Forelimb muscle (tissue), 1 donor: ENCODE data around the gene SEC24D. TPM values are rescaled to one million over a fixed set of nuclear protein-coding genes. Genes with fewer than 3 reads are reported as not detected.

ENCODE experiments used
- DNase-seq: peaks from one replicate; pipeline ENCODE4 v3.0.0-alpha.2; 2013; ENCODE audit warnings: low read depth
- polyA plus RNA-seq: library from polyadenylated mRNA; unstranded; fragments of 120-200 nt; gene quantifications from one replicate; pipeline ENCODE4 v1.2.1, GENCODE V29; 2013; ENCODE audit not compliant: insufficient read length

The SEC24D gene
- polyA plus RNA-seq, 1 donor, result 44.2 TPM

GRCh38 chr4:118842055-118842454 lies 6.1 kb upstream of the SEC24D start:
- DNase-seq, result no peak

GRCh38 chr4:118839221-118839927 lies 3.4 kb upstream of the SEC24D start:
- DNase-seq, result no peak

GRCh38 chr4:118837121-118837507 lies 1.2 kb upstream of the SEC24D start:
- DNase-seq, result no peak

GRCh38 chr4:118836301-118837120 lies 585 bp upstream of the SEC24D start:
- no peak for DNase-seq

GRCh38 chr4:118834960-118835569 lies 861 bp downstream of the SEC24D start:
- peak; percentile 83 for DNase-seq

GRCh38 chr4:118834070-118834469 lies 1.9 kb downstream of the SEC24D start:
- no peak for DNase-seq

- DNase-seq, result no peak
Measured at GRCh38 chr4:118833192-118833820, 2.6 kb downstream of the SEC24D start.

- no peak for DNase-seq
Measured at GRCh38 chr4:118829107-118829506, 6.8 kb downstream of the SEC24D start.

GRCh38 chr4:118826723-118827444 lies 9.0 kb downstream of the SEC24D start:
- no peak for DNase-seq

- no peak for DNase-seq
Measured at GRCh38 chr4:118825799-118826198, 10.1 kb downstream of the SEC24D start.

GRCh38 chr4:118824141-118824540 lies 11.8 kb downstream of the SEC24D start:
- no peak for DNase-seq

GRCh38 chr4:118823471-118823870 lies 12.5 kb downstream of the SEC24D start:
- no peak for DNase-seq

GRCh38 chr4:118821590-118822293 lies 14.2 kb downstream of the SEC24D start:
- no peak for DNase-seq

GRCh38 chr4:118817178-118817930 lies 18.6 kb downstream of the SEC24D start:
- DNase-seq, result no peak

- DNase-seq, result no peak
Measured at GRCh38 chr4:118816538-118817177, 19.3 kb downstream of the SEC24D start.

GRCh38 chr4:118814891-118815290 lies 21.0 kb downstream of the SEC24D start:
- DNase-seq, result no peak

- no peak for DNase-seq
Measured at GRCh38 chr4:118814058-118814457, 21.9 kb downstream of the SEC24D start.

- no peak for DNase-seq
Measured at GRCh38 chr4:118813561-118813960, 22.4 kb downstream of the SEC24D start.

- no peak for DNase-seq
Measured at GRCh38 chr4:118811832-118812231, 24.1 kb downstream of the SEC24D start.
